WTC11 (cell line): ENCODE data around the gene CXCL16. TPM values are rescaled to one million over a fixed set of nuclear protein-coding genes. Genes with fewer than 3 reads are reported as not detected.

ENCODE experiments used
- ATAC-seq: fragments of 200-7000 bp; cut with Tn5 transposase; 2 replicates; pipeline ENCODE4 v1.10.0; 2021; ENCODE audit warnings: mild to moderate bottlenecking, moderate library complexity
- CTCF ChIA-PET: fragments of 300-600 bp; sonication (Branson Sonifier 250); formaldehyde crosslinking; loops from one replicate; lab custom pipeline; 2021; ENCODE audit warnings: antibody characterized with exemption; lab: Charles Lee
- POLR2A ChIA-PET: fragments of 350-600 bp; sonication (Branson Sonifier 250); formaldehyde crosslinking; loops from one replicate; lab custom pipeline; 2021; ENCODE audit warnings: antibody characterized with exemption; lab: Charles Lee
- DNase-seq: peaks from one replicate; pipeline ENCODE4 v3.0.0; 2021; ENCODE audit warnings: low spot score
- H3K27ac Mint-ChIP-seq: 2 replicates; pipeline ENCODE4 v1.8.0; 2021; ENCODE audit warnings: mixed read lengths
- H3K27me3 Mint-ChIP-seq: 2 replicates; pipeline ENCODE4 v1.8.0; 2021; ENCODE audit warnings: low read depth, mild to moderate bottlenecking, moderate library complexity, mixed read lengths
- H3K36me3 Mint-ChIP-seq: 2 replicates; pipeline ENCODE4 v1.8.0; 2021; ENCODE audit warnings: mixed read lengths
- H3K4me1 Mint-ChIP-seq: 2 replicates; pipeline ENCODE4 v1.8.0; 2022; ENCODE audit warnings: mixed read lengths
- H3K4me3 Mint-ChIP-seq: 2 replicates; pipeline ENCODE4 v1.8.0; 2021; ENCODE audit warnings: mild to moderate bottlenecking, moderate library complexity, mixed read lengths
- H3K9me3 Mint-ChIP-seq: 2 replicates; pipeline ENCODE4 v1.8.0; 2021; ENCODE audit warnings: mixed read lengths
- ARID4B ChIP-seq: sonication (generic); formaldehyde crosslinking; IDR thresholded peaks from 2 replicates; pipeline ENCODE4 v1.8.0; 2023; ENCODE audit warnings: missing genetic modification reagents, mild to moderate bottlenecking, borderline replicate concordance
- ATF6 ChIP-seq: sonication (generic); formaldehyde crosslinking; IDR thresholded peaks from 2 replicates; pipeline ENCODE4 v1.8.1; 2023; ENCODE audit warnings: mild to moderate bottlenecking, missing genetic modification reagents
- CREM ChIP-seq: sonication (generic); formaldehyde crosslinking; IDR thresholded peaks from 2 replicates; pipeline ENCODE4 v1.8.1; 2022; ENCODE audit warnings: mild to moderate bottlenecking, missing genetic modification reagents, moderate library complexity
- ELF4 ChIP-seq: sonication (generic); formaldehyde crosslinking; IDR thresholded peaks from 2 replicates; pipeline ENCODE4 v1.8.1; 2022; ENCODE audit warnings: low read depth, mild to moderate bottlenecking, moderate library complexity, missing genetic modification reagents
- FOXP1 ChIP-seq: sonication (generic); formaldehyde crosslinking; IDR thresholded peaks from 2 replicates; pipeline ENCODE4 v1.8.0; 2022; ENCODE audit warnings: missing genetic modification reagents, mild to moderate bottlenecking, moderate library complexity, borderline replicate concordance
- GABPB1 ChIP-seq: sonication (generic); formaldehyde crosslinking; IDR thresholded peaks from 2 replicates; pipeline ENCODE4 v1.8.1; 2023; ENCODE audit warnings: mild to moderate bottlenecking, missing genetic modification reagents
- GTF2I ChIP-seq: fragments of 250-450 bp; sonication (Bioruptor Pico); conservative IDR thresholded peaks from 2 replicates; pipeline ENCODE4 v1.4.0; 2021; ENCODE audit warnings: mild to moderate bottlenecking
- PREB ChIP-seq: sonication (generic); formaldehyde crosslinking; IDR thresholded peaks from 2 replicates; pipeline ENCODE4 v1.8.1; 2022; ENCODE audit warnings: mild to moderate bottlenecking, missing genetic modification reagents, moderate library complexity, borderline replicate concordance
- TEAD4 ChIP-seq: sonication (generic); formaldehyde crosslinking; IDR thresholded peaks from 2 replicates; pipeline ENCODE4 v1.8.0; 2022; ENCODE audit warnings: mild to moderate bottlenecking, missing genetic modification reagents
- USF2 ChIP-seq: sonication (generic); formaldehyde crosslinking; IDR thresholded peaks from 2 replicates; pipeline ENCODE4 v1.8.1; 2023; ENCODE audit warnings: mild to moderate bottlenecking, missing genetic modification reagents, moderate library complexity
- ZBTB21 ChIP-seq: sonication (generic); formaldehyde crosslinking; IDR thresholded peaks from 2 replicates; pipeline ENCODE4 v1.8.1; 2023; ENCODE audit warnings: mild to moderate bottlenecking, missing genetic modification reagents, borderline replicate concordance
- ZNF232 ChIP-seq: sonication (generic); formaldehyde crosslinking; IDR thresholded peaks from 2 replicates; pipeline ENCODE4 v1.8.0; 2022; ENCODE audit warnings: mild to moderate bottlenecking, missing genetic modification reagents
- ZNF263 ChIP-seq: sonication (generic); formaldehyde crosslinking; IDR thresholded peaks from 2 replicates; pipeline ENCODE4 v1.8.1; 2022; ENCODE audit warnings: low read depth, mild to moderate bottlenecking, moderate library complexity, missing genetic modification reagents
- ZNF416 ChIP-seq: fragments of 250-450 bp; sonication (Bioruptor Pico); IDR thresholded peaks from 2 replicates; pipeline ENCODE4 v1.9.0; 2021; ENCODE audit warnings: mild to moderate bottlenecking, inconsistent platforms
- ZNF425 ChIP-seq: fragments of 250-450 bp; sonication (Bioruptor Pico); conservative IDR thresholded peaks from 2 replicates; pipeline ENCODE4 v1.9.0; 2021; ENCODE audit warnings: mild to moderate bottlenecking
- total RNA-seq: library from RNA; stranded (reverse); gene quantifications from 3 replicates; pipeline ENCODE4 v1.2.3, GENCODE V29; 2021

CXCL16 gene
- total RNA-seq, 1 experiment from 2014 or later = 3.8 TPM

- TF ChIP-seq PREB (CRISPR knock-in tag) (no peak), CREM (CRISPR knock-in tag) (no peak), ELF4 (no peak), ZNF232 (no peak), USF2 (CRISPR knock-in tag) (no peak), ZNF263 (CRISPR knock-in tag) (no peak), ZNF416 (CRISPR knock-in tag) (no peak), GTF2I (CRISPR knock-in tag) (no peak), ZBTB21 (no peak), GABPB1 (CRISPR knock-in tag) (no peak), ATF6 (no peak), TEAD4 (CRISPR knock-in tag) (no peak)
- TF ChIP-seq, all 79 proteins: peak for 0
Measured at GRCh38 chr17:4786106-4786511, 46.4 kb upstream of the CXCL16 start, which contains the start of gene VMO1 (continued).

GRCh38 chr17:4785311-4786105 lies 45.8 kb upstream of the CXCL16 start:
- H3K27ac Mint-ChIP-seq = no peak overlapping the region
- H3K4me1 Mint-ChIP-seq = peaks cover 30% of the 10 kb centered on the region
- H3K4me3 Mint-ChIP-seq = no peak overlapping the region
- H3K27me3 Mint-ChIP-seq = peaks cover 42% of the 10 kb centered on the region
- POLR2A ChIA-PET = no interaction called here
- DNase-seq = no peak
- H3K36me3 Mint-ChIP-seq = no peaks in the 10 kb centered on the region
- TF ChIP-seq ARID4B (CRISPR knock-in tag) (no peak), ZNF425 (CRISPR knock-in tag) (no peak), FOXP1 (CRISPR knock-in tag) (0 out of 2 replicates have a peak, but pooled peaks have one; percentile 41)
- TF ChIP-seq, all 79 proteins: peak for 1
- ATAC-seq = no peak
- no peaks in the 10 kb centered on the region for H3K9me3 Mint-ChIP-seq
- CTCF ChIA-PET = interaction anchor here (1.4 kb wide), 1 partner anchor 41 kb away, joined by 4 read pairs; no protein-coding TSS in a partner anchor
